Gastroesophageal sphincter (tissue), 4 donors: ENCODE results near the gene ZNF396. TPM values are rescaled to one million over a fixed set of nuclear protein-coding genes. Genes with fewer than 3 reads are reported as not detected.

ENCODE experiments used
- ATAC-seq: fragments of 150-250 bp; one replicate; pipeline ENCODE4 v1.9.1; 2016; ENCODE audit warnings: mild to moderate bottlenecking, moderate library complexity
- H3K27ac ChIP-seq, 4 donors: fragments of 200-600 bp; sonication (generic) in 3 of 4; 1 replicate in 3 of 4; 2 replicates in 1 of 4; pipeline ENCODE4 v1.5.1; 2016 to 2019
- H3K27me3 ChIP-seq: fragments of 200-600 bp; sonication (generic); one replicate; pipeline ENCODE4 v1.5.1; 2019
- H3K36me3 ChIP-seq, 2 donors: fragments of 200-600 bp; sonication (generic); one replicate each; pipeline ENCODE4 v1.5.1; 2019; ENCODE audit warnings: control low read depth in 1 of 2
- H3K4me1 ChIP-seq, 3 donors: fragments of 200-600 bp; sonication (generic); 1 replicate in 2 of 3; 2 replicates in 1 of 3; pipeline ENCODE4 v1.5.1; 2016 to 2019; ENCODE audit warnings: control low read depth in 2 of 3
- H3K4me3 ChIP-seq, 2 donors: fragments of 200-600 bp; sonication (generic); one replicate each; pipeline ENCODE4 v1.5.1; 2019; ENCODE audit warnings: mild to moderate bottlenecking in 1 of 2, moderate library complexity in 1 of 2
- H3K9me3 ChIP-seq, 3 donors: fragments of 200-600 bp; sonication (generic); one replicate each; pipeline ENCODE4 v1.5.1; 2017 to 2019; ENCODE audit warnings: control low read depth in 2 of 3
- EP300 ChIP-seq: sonication (generic); formaldehyde crosslinking; IDR thresholded peaks from one replicate; pipeline ENCODE4 v1.6.1; 2017; ENCODE audit warnings: antibody characterized with exemption, mild to moderate bottlenecking
- POLR2A ChIP-seq, 2 donors: fragments of 450-650 bp; IDR thresholded peaks; one replicate each; pipeline ENCODE4 v1.6.1; 2017; ENCODE audit warnings: antibody characterized with exemption in 2 of 2, mild to moderate bottlenecking in 2 of 2, moderate library complexity in 1 of 2
- POLR2AphosphoS5 ChIP-seq: sonication (generic); formaldehyde crosslinking; IDR thresholded peaks from one replicate; pipeline ENCODE4 v1.6.1; 2017; ENCODE audit warnings: antibody characterized with exemption
- WGBS, 2 donors: methylation state at CpG; one replicate each; pipeline ENCODE4 v1.1.5; 2018; ENCODE audit warnings: low coverage in 1 of 2; 5-methylcytosine and 5-hydroxymethylcytosine counted together
- total RNA-seq, 4 donors: library from RNA; depleted of rRNA; stranded (reverse); fragments of >200 nt; gene quantifications; one replicate each; pipeline ENCODE4 v1.1.0, GENCODE V29; 2016
- TF ChIP-seq, protein P1 (sequence below), 4 experiments: fragments of 200-600 bp in 2 of 4; fragments of 450-650 bp in 2 of 4; sonication (generic) in 1 of 4; IDR thresholded peaks; one replicate each; pipeline ENCODE4 v1.5.1; 2017 to 2019; ENCODE audit warnings: antibody characterized with exemption in 4 of 4, mild to moderate bottlenecking in 2 of 4, moderate library complexity in 2 of 4

ZNF396 gene
- total RNA-seq, 4 donors from 2014 or later = 2.2 to 4.1 (median 3.1) TPM

DNA sequence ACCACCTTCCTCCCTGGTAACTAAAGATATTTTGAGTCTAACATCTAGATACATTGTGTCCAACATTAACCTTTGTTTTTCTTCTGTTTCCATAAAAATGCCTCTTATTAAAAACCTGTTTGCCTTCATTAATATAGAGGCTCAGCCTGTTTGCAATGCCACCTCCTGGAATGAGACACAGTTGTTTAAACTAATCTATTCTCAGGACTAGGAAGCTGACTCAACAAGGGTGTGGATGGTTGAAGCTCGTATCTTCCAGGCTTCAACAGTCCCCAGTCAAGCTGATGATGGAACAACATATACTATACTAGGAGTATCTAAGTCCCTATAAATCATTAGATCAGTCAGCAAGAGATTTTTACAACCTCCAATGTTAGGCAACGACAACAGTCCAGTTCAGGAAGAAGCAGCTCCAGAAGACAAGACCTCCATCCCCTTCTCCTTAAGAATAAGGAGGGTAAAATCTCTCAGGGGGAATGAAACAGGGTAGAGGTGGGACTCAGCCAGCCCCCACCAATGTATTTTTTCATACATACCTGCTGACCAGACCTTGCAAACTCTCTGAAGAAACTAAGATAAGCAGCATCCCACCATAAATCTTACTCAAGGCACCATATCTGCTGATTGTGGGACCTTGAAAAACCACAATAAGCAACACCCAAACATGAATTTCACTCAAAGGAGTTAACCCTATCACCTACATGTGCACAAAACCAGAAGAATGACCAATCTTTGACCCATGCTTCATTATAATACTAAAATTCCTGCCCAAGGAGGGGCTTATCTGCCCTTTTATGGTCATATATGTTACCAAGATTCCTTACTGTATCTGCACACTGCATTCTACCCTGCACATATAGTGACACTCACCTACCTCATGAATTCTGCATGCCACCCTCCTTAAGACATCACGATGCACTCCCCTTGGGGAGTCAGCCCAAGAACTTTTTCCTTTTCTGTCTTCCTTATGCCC, 54.4 kb downstream of the ZNF396 start:
- H3K36me3 ChIP-seq = no peaks in the 10 kb centered on the region
- TF ChIP-seq POLR2A (IDR thresholded peaks at IDR 0.05) (no peak), EP300 (no peak), POLR2AphosphoS5 (no peak)
- TF ChIP-seq, protein P1, sequence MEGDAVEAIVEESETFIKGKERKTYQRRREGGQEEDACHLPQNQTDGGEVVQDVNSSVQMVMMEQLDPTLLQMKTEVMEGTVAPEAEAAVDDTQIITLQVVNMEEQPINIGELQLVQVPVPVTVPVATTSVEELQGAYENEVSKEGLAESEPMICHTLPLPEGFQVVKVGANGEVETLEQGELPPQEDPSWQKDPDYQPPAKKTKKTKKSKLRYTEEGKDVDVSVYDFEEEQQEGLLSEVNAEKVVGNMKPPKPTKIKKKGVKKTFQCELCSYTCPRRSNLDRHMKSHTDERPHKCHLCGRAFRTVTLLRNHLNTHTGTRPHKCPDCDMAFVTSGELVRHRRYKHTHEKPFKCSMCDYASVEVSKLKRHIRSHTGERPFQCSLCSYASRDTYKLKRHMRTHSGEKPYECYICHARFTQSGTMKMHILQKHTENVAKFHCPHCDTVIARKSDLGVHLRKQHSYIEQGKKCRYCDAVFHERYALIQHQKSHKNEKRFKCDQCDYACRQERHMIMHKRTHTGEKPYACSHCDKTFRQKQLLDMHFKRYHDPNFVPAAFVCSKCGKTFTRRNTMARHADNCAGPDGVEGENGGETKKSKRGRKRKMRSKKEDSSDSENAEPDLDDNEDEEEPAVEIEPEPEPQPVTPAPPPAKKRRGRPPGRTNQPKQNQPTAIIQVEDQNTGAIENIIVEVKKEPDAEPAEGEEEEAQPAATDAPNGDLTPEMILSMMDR (IDR thresholded peaks at IDR 0.05) = no peak
- no peaks in the 10 kb centered on the region for H3K9me3 ChIP-seq
- H3K27me3 ChIP-seq = no peaks in the 10 kb centered on the region
- 72 to 76% methylated on average over 2 to 3 of the region's 3 CpGs for WGBS, 2 donors
- H3K4me3 ChIP-seq = no peak overlapping the region
- no peak overlapping the region for H3K27ac ChIP-seq
- H3K4me1 ChIP-seq = no peaks in the 10 kb centered on the region
- ATAC-seq = no peak

Other genes starting within 250 kb of the ZNF396 start
- gene ZNF397, start 136.3 kb downstream of the ZNF396 start, total RNA-seq = 10 to 100 TPM; 30.6 to 40.0 (median 31.3) TPM
- 10 to 100 TPM; 12.1 to 27.2 (median 17.6) TPM for gene ZSCAN30, start 87.1 kb downstream of the ZNF396 start, total RNA-seq
- 10 to 100 TPM; 39.5 to 67.1 (median 43.4) TPM for gene ZNF24, start 32.9 kb downstream of the ZNF396 start, total RNA-seq
- gene INO80C, start 120.6 kb upstream of the ZNF396 start, total RNA-seq = 10 to 100 TPM in 1 of 4 donors, 1 to 10 TPM in 3; 5.8 to 13.6 (median 8.6) TPM
- 10 to 100 TPM; 38.7 to 52.1 (median 46.8) TPM for gene GALNT1, start 204.4 kb upstream of the ZNF396 start, total RNA-seq